ENCODE measurements around the gene MRPL49.

Gene MRPL49

DNA sequence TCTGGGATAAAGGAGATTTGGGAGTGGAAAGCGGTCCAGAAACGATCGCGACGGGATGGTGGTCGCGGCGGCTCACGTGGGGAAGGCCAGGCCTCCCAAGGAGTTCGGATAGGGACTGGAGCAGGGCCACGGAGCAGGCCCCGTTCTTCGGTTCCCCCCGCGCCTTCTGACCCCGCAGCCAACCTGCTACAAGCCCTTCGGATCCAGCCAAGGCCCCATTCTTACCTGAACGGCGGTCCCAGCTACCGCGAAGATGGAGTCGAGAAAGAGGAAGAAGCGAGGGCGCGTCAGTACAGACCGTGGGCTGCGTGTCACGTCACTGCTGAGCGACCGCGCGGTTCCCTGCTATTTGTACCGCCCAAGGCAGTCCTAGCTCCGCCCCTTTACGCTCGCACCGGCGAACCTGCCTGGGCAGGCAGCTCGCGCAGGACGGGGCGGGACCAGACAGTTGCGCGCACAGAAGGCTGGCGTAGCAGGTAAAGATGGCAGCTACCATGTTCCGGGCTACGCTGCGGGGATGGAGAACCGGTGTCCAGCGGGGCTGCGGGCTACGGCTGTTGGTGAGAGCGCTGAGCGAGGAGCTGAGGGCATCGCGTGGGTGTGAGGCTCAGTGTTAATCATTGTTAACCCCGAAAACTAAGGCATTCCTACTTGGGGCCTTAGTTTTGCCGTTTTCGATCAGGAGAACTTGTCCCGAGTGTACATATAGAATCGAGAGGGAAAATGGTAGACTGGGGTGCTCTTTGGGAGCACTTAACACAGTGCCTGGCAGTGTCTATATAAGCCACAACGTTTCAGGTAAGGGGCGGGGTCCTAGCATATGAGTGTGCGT, at the start of gene MRPL49, which contains the start of gene FAU:
MRPL49 (plus strand) TSS at position 457 of the 832 bp plus-strand sequence; CDS start at position 483, 26 bp downstream.
FAU (minus strand) TSS at position 270 of the 832 bp plus-strand sequence. CDS start 321 bp downstream, outside the sequence.
- FAIRE-seq, result peak; percentile 87

DNA sequence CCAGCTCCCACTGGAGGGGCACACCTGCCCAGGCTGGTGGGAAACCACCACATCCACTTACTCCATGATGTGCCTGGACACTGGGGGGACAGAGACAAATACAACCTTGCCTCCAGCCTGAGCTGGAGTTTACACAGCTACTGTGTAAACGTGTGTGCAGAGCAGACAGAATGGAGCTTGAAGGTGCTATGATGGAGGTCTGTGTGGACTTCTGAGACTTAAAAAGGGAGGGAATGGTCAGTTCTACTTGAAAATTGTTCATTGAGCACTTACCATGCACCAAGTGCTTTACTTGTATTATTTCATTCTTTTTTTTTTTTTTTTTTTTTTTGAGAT, 49.5 kb upstream of the MRPL49 start:
- no peak for FAIRE-seq

DNA sequence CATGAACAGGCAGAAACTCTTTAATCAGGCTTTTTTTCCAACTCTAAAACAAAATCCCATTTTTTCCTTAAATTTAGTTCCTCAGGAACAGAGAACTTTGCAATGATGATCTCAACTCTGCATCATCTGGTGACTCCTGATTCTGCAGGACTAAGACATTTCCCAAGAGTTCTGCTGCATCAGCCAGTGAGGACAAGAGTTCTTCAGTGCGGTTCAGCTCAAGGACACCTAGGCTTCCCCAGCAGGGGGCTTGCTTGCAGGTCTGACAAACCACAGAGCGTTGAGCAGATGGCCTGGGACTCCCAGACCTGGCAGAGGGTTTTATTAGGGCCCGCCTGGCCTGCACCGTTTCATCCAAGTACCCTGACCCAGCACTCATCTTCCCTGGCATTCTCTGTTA, 44.7 kb upstream of the MRPL49 start:
- no peak for FAIRE-seq

DNA sequence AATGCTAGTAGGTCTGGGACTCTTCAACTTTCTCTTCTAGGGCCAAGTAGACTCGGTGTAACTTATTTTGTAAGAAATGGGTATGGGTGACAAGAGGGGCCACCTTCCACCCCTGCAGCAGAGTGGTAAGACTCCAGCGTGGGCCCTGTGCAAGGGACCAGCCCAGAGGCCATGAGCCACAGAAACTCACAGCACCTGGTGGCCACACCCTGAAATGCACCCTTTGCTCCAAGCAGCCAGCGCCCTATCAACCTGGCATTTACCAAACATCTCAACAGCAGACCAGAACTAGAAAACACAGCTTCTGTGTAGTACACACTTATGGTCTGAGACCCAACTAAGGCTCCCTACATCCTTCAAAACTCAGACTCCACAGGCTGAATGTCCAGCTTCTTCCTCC, 44.0 kb upstream of the MRPL49 start:
- FAIRE-seq, result no peak

DNA sequence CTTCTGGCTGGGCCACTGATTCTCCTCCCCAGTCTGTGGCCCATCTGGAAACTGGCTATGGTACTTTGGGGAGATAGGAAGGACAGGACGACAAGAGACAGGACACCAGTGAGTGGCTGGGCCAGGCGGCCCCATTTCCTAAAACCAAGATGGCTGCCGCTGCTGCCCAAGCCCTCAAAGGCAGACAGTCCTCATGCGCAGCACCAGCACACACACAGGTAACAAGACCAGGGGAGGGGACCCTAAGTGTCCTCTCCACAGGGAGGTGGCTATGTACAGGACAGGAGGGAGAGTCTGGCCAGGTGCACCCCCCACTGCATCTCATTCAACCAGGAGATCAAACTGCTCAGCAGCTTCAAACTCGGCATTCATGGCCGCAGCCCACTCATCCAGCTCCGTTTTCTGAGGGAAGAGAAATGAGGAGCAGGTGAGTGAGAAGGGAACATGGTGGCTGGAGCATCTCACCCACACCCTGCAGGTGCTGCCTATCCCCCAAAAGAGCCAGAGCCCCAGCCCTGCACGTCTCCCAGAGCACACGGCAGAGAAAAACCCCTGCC, 43.3 kb upstream of the MRPL49 start:
- FAIRE-seq, result no peak

DNA sequence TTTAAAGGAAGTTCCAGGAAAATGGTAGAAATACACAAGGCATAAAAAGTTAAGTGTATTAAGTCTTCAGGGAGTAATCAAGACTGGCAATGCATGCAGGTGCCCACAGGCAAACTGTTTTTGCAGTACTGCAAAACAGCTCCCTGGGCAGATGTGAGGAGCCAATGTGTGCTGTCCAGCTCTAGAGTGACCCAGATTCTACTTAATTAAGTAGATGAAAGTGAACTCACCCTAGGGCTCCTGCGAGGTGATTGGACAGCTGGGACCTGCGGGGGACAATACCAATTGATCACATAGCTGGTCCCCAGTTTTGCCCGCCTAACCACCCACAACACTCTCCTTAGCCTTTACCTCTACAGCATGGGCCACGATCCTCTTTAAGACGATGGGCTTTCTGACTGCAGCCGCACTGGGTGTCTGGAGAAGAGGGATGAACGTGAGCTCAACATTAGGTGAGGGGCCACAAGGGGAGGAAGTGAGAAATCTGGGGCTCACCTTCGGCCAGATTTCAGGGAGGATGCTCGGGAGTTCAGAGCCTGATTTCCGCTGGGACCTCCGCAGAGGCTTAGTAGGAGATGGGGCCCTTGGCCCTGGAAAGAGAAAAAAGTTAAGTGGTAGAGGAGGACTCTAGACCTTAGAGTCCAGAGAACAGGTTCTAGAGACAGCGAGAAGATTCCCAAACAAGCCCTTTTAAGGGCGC, 38.8 kb upstream of the MRPL49 start:
- no peak for FAIRE-seq

DNA sequence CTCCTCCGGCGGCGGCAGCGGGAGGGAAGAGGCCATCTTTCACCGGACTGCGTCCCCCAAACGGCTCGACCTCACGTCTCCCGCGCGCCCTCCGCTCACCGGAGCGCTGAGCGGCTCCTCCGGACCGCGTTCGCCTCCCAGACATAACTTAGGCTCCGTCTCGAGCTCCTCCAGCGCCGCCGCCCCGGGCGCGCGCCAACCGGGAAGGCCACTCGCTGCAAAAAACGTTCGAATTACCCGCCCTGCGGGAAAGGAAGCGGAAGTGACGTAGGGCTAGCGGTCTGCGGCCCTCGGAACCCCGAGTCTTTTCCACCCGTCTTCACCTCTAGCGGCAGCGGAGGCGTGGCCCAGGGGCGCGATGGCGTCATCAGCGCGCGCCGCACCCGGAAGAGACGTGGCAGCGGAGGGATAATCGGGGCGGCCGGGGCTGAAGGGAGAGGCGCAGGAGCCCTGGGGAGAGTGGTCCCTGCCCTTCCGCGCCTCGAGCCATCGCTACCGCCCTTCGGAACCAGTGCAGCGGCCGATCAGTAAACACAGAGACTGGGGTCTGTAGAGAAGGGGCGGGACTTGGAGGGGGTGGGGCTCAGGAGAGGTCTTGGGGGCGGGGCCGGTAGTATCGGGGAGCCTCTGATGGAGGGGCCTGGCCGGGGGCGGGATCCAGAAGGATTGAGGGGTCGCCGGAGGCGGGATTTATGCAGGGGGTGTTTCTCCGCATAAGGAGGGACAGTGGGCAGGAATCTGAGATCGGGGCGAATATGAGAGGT, 38.1 kb upstream of the MRPL49 start, which contains the start of the genes CDCA5 and ZFPL1:
CDCA5 (minus strand) TSS at position 207 of the 764 bp plus-strand sequence; CDS start at position 145, 62 bp downstream.
ZFPL1 (plus strand) TSS at position 389 of the 764 bp plus-strand sequence. CDS start 477 bp downstream, outside the sequence.
- peak; percentile 9 for FAIRE-seq

DNA sequence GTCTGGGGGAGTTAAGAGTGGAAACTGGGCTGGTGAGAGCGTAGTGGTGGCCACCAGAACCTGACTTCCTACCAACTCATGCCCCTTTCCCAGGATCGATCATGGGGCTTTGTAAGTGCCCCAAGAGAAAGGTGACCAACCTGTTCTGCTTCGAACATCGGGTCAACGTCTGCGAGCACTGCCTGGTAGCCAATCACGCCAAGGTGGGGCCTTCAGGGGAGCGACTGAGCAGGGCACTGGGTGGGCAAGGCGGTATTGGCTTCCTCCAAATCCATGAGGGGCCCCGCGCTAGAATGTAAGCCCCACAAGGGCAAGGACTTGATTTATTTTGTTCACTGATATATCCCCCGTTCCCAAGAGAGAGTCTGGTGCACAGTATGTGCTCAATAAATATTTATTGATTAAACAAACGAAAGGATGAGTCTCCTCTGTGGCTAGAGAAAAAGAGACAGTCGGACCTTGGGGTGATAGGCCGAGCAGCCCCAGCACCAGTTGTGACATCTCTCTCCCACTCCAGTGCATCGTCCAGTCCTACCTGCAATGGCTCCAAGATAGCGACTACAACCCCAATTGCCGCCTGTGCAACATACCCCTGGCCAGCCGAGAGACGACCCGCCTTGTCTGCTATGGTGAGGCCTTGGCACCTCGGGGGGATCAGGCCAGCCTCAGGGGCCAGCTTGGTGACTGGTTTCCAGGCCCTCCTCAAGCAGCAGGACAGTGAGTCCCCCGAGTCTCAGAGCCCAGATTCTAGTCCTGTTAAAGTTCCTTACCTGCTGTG, 37.3 kb upstream of the MRPL49 start:
- no peak for FAIRE-seq

DNA sequence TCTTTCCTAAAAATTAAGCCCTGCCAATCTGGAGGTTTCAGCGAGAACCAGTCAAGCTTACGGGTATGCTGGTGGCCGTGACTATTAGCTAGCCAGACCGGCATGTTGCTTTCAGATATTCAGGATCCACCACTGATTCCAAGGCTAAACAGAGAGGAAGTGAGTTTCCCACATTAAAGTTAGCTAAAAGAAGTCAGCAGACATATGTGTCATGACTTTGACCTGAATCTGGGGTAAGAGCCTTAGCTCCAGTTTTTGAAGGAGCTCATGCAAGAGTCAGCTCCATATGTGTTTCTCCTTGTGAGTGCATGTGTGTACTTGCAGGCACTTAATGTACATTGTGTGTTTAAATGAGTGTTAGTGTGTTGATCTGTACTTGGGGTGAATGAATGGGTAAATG, 36.7 kb upstream of the MRPL49 start:
- FAIRE-seq, result no peak

DNA sequence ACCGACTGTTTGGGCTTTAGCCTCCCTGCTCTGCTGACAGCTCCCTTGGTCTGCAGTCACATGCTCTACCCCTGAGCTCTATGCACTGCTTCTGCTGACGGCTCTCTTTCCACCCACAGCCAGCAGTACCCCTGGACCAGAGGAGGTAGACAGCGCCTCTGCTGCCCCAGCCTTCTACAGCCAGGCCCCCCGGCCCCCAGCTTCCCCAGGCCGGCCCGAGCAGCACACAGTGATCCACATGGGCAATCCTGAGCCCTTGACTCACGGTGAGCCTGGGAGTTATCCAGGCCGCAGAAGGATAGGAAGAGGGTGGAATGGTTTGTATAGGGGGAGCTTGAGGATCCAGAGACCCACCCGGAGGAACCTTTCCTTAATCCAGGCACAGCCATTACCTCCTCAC, 35.3 kb upstream of the MRPL49 start:
- no peak for FAIRE-seq

DNA sequence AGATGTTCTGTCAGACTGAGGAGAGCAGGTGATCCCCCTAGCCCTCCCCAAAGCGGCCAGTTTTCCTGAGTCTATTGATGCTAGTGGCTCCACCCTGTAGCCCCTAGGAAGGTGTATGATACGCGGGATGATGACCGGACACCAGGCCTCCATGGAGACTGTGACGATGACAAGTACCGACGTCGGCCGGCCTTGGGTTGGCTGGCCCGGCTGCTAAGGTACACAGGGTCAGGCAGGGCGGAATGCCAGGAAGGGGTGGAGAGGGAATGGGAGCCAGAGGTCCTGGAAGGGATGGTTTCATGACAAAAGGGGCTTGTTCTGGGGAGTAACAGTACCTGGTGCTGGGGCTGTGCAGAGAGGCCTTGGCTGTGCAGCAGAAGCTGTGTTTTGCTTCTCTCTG, 34.9 kb upstream of the MRPL49 start:
- FAIRE-seq, result no peak

DNA sequence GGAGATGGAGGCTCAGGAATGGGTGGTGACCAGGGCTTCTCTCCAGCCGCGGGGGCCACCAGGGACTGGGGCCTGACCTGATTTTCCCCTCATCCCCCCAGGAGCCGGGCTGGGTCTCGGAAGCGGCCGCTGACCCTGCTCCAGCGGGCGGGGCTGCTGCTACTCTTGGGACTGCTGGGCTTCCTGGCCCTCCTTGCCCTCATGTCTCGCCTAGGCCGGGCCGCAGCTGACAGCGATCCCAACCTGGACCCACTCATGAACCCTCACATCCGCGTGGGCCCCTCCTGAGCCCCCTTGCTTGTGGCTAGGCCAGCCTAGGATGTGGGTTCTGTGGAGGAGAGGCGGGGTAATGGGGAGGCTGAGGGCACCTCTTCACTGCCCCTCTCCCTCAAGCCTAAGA, 34.3 kb upstream of the MRPL49 start:
- FAIRE-seq, result no peak

DNA sequence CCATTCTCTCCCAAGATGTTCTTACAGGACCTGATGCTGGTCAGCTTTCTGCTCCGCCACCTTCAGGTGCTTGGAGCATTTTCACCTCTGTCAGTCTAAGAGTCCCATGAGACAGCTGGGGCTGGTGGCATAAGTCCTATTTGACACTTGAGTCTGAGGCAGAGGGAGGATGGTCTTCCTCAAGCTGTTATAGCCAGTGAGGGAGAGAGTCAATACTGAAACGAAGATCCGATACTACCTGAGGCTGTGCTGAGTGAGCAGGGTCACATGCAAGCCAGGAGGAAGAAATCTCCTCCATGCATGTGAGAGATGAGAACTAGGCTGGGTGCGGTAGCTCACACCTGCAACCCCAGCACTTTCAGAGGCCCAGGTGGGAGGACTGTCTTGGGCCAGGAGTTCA, 32.5 kb upstream of the MRPL49 start:
- no peak for FAIRE-seq

DNA sequence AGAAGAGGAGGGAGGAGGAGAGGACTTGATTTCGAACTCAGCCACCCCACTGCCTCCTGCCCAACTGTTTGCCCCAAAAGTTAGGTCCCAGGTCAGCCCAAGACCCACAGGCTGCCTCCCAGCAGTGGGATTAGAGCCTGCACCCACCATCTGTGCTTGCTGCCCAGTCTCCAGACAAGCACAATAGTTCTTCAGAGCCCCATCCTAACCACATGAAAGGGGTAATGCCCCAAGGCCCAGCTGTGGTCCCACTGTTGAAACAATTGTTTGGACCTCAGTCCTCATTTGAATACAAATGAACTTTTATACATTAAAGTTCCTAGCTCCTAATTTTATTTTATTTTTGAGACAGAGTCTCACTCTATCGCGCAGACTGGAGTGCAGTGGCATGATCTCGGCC, 31.5 kb upstream of the MRPL49 start:
- FAIRE-seq, result no peak

DNA sequence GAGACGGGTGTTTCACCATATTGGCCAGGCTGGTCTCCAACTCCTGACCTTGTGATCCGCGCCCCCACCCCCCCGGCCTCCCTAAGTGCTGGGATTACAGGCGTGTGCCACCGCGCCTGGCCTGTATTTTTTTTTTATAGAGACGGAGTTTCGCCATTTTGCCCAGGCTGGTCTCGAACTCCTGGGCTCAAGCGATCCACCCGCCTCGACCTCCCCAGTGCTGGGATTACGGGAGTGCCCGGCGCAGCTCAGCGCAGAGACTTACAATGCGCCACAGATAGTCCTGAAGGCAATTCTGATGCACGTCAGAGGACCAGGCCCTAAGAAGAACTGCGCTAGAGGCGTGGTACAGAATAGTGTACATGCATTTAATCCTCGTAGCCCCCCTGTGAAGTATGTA, 26.7 kb upstream of the MRPL49 start:
- FAIRE-seq, result no peak

DNA sequence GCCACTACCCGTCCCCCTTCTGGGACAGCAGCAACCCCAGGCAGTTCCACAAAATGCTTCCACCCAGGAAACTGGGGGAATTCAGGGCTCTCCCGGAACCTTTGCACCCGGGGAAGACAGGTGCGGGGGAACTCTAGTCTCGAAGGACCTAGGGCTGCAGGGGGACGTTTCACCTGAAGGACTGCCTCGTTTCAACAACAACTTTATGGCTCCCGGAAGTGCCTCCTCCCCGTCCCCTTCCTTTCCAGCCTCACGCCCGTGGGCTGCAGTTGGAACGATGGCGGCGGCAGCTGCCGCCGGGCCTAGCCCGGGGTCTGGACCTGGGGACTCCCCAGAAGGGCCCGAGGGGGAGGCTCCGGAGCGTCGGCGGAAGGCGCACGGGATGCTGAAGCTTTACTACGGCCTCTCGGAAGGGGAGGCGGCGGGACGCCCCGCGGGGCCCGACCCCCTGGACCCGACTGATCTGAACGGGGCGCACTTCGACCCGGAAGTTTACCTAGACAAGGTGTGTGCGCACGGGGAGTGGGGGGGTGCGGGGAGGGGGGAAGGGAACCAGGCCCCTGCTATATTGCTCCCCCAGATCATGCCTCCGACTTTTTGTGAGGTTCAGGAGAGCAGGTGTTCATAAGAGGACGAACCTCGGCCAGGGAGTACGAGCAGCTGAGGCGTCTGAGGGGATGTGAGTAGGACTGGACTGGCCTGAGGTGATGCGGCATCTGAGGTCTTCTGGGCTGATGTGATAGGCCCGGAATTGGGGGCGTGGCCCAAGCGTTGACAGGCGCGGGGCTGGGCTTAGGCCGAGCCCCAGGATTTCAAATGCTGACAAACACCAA, 25.9 kb upstream of the MRPL49 start, which contains the start of gene VPS51:
VPS51 (plus strand) TSS at position 241 of the 833 bp plus-strand sequence; CDS start at position 278, 37 bp downstream.
- FAIRE-seq, result no peak

DNA sequence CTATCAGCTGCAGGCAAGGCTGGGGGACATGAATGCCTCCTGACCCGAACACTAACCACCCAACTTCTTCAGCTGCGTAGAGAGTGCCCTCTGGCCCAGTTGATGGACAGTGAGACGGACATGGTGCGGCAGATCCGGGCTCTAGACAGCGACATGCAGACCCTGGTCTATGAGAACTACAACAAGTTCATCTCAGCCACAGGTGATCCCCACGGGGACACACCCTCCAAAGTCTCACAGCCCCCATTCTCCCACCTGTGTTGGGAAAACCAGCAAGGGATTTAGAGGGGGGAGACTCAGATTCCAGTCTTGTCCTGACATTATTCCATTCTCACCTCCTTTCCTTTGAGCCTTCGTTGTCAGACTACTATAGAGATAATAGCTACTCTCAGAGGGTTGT, 25.2 kb upstream of the MRPL49 start:
- no peak for FAIRE-seq

DNA sequence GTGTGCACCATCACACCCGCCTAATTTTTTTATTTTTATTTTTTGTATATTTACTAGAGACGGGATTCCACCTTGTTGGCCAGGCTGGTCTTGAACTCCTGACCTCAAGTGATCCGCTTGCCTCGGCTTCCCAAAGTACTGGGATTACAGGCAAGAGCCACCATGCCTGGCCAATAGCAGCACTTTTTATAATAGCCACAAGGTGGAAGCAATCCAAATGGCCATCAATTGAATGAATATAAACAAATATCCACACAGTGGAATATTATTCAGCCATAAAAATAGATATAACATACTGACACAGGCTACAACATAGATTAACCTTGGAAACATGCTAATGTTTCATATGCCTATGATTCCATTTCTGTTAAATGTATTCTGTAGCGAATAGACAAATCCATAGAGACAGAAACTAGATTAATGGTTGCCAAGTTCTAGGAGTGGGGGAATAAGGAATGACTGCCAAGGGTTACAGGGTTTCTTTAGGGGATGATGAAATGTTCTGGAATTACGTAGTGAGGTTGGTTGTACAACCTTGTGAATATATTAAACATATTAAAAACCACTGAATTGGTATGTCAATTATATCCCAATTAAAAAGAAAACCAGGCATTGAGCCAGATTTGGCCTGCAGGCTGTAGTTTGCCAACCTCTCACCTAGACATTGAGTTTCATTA, 21.3 kb upstream of the MRPL49 start:
- no peak for FAIRE-seq

DNA sequence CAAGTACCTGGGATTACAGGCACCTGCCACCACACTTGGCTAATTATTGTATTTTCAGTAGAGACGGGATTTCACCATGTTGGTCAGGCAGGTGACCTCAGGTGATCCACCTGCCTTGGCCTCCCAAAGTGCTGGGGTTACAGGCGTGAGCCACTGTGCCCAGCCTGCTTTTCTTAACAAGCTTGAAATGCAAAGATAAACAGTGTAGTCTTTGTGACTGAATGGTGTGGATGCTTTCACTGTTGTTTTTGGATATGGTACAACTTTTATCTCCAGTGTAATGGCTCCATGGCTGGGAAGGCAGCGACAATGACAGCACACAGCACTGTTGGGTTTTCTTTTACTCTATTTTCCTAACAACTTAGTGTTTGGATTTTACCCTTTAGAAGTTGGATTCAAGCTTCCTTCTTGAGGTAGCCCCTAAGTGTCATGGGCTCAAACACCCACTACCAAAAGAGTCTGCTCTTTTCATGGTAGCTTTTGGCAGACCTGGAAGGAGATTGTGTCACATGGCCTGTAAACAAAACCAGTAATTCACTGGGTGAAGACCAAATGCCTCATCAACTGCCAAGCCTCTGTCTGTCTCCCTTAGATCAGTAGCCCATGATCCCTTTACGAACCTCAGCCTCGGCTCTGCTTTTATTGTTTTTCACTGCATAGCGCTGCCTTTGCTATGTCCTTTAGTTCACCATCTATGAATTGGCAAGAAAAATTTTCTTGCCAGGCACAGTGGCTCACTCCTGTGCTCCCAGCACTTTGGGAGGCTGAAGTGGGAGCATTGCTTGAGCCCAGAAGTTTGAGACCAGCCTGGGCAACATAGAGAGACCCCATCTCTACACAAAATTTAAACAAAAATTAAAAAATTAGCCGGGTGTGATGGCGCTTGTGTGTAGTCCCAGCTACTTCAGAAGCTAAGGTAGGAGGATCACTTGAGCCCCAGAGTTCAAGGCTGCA, 19.7 kb upstream of the MRPL49 start:
- no peak for FAIRE-seq
